SU-DHL-6 (cell line): ENCODE results near the gene EPS8.

ENCODE experiments used
- EZH2phosphoT487 ChIP-seq: fragments of 200-600 bp; sonication (generic), shearing (Covaris generic); conservative IDR thresholded peaks from 2 replicates; pipeline ENCODE4 v1.6.1; 2018; ENCODE audit warnings: mild to moderate bottlenecking, antibody characterized with exemption, low read length, moderate library complexity, mixed read lengths
- TF ChIP-seq, protein P1 (sequence below): fragments of 200-600 bp; sonication (generic); IDR thresholded peaks from one replicate; pipeline ENCODE4 v1.5.1; 2017; ENCODE audit warnings: antibody characterized with exemption, mild to moderate bottlenecking, low read length, moderate library complexity; ENCODE audit not compliant: insufficient read depth, poor library complexity, severe bottlenecking

DNA sequence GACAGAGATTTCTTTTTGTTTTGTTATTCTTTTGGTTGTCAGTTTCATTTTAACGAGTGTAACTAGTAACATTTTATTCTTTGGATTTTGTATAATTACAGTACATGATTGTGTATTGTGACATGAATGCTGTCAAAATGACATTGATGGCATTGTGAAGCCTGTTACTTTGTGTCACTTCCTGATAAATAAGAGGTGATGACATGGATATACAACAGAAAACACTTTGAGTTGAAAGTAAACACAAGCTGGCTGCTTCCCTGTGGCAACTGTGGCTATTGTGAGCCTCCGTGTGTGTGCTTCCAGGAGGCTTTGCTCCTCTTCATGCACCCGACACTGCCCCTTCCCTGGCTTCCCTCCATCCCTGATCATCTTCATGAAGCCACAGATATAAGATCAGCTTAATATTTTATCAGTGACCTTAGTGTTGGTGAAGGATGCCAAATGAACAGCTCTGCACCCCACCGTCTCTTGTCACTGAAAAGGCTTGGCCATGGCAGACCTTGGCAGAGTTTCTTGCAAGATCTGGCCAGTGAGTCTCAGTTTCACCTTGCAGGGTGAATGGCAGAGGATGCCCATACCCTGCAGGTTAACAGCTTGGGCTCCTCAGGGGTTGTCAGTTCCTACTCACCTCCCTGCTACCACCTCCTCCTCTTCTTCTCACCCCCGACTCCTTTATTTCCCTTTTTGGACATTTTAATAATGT is 191.9 kb downstream of the EPS8 start:
- TF ChIP-seq, protein P1, sequence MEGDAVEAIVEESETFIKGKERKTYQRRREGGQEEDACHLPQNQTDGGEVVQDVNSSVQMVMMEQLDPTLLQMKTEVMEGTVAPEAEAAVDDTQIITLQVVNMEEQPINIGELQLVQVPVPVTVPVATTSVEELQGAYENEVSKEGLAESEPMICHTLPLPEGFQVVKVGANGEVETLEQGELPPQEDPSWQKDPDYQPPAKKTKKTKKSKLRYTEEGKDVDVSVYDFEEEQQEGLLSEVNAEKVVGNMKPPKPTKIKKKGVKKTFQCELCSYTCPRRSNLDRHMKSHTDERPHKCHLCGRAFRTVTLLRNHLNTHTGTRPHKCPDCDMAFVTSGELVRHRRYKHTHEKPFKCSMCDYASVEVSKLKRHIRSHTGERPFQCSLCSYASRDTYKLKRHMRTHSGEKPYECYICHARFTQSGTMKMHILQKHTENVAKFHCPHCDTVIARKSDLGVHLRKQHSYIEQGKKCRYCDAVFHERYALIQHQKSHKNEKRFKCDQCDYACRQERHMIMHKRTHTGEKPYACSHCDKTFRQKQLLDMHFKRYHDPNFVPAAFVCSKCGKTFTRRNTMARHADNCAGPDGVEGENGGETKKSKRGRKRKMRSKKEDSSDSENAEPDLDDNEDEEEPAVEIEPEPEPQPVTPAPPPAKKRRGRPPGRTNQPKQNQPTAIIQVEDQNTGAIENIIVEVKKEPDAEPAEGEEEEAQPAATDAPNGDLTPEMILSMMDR: no peak
- TF ChIP-seq EZH2phosphoT487: no peak
